HG02884 (cell line): ENCODE measurements around the gene XPNPEP1.

Experiments
- ATAC-seq: cut with Tn5 transposase; IDR thresholded peaks from one replicate; pipeline ENCODE4 v1.9.1; 2021; ENCODE audit warnings: mild to moderate bottlenecking, moderate library complexity; ENCODE audit not compliant: unreplicated experiment

Gene XPNPEP1

GRCh38 chr10:109922976-109923921 is at the start of gene XPNPEP1:
XPNPEP1 (minus strand) TSS chr10:109923511; CDS start chr10:109923433, 78 bp downstream.
- peak; percentile 91 for ATAC-seq

- ATAC-seq: no peak
Observed at GRCh38 chr10:109972372-109973001, 49.2 kb upstream of the XPNPEP1 start.

GRCh38 chr10:109971634-109972033 is 48.3 kb upstream of the XPNPEP1 start:
- ATAC-seq: no peak

GRCh38 chr10:109969760-109970346 is 46.5 kb upstream of the XPNPEP1 start:
- ATAC-seq: no peak

GRCh38 chr10:109968953-109969759 is 45.8 kb upstream of the XPNPEP1 start:
- ATAC-seq: no peak

GRCh38 chr10:109967739-109968088 is 44.4 kb upstream of the XPNPEP1 start:
- no peak for ATAC-seq

- ATAC-seq: no peak
Observed at GRCh38 chr10:109966961-109967738, 43.8 kb upstream of the XPNPEP1 start.

GRCh38 chr10:109964318-109964717 is 41.0 kb upstream of the XPNPEP1 start:
- ATAC-seq: no peak

GRCh38 chr10:109963439-109963838 is 40.1 kb upstream of the XPNPEP1 start:
- no peak for ATAC-seq

- no peak for ATAC-seq
Observed at GRCh38 chr10:109962247-109962646, 38.9 kb upstream of the XPNPEP1 start.

- no peak for ATAC-seq
Observed at GRCh38 chr10:109961174-109962001, 38.1 kb upstream of the XPNPEP1 start.

- ATAC-seq: no peak
Observed at GRCh38 chr10:109960682-109961081, 37.4 kb upstream of the XPNPEP1 start.

GRCh38 chr10:109959259-109960145 is 36.2 kb upstream of the XPNPEP1 start:
- no peak for ATAC-seq

- no peak for ATAC-seq
Observed at GRCh38 chr10:109958059-109958458, 34.7 kb upstream of the XPNPEP1 start.

GRCh38 chr10:109957092-109957797 is 33.9 kb upstream of the XPNPEP1 start:
- peak; percentile 95 for ATAC-seq

- ATAC-seq: peak; percentile 76
Observed at GRCh38 chr10:109956454-109957091, 33.3 kb upstream of the XPNPEP1 start.

GRCh38 chr10:109953766-109954165 is 30.5 kb upstream of the XPNPEP1 start:
- ATAC-seq: no peak
